ENCODE measurements around the gene GTPBP4.

GTPBP4 gene

GRCh38 chr10:953836-954235, 34.4 kb upstream of the GTPBP4 start:
- Histone ChIP-seq H3K9ac (ENCODE audit: low read depth in 1 of 2, low read length in 2 of 2) (no peak overlapping the region), H3K27ac (ENCODE audit: low read depth in 2 of 2, low read length in 2 of 2) (no peak overlapping the region), H3K9me3 (ENCODE audit: control insufficient read depth in 2 of 2, low read length in 2 of 2) (no peaks in the 10 kb centered on the region), H3K36me3 (ENCODE audit: control insufficient read depth in 2 of 2, insufficient read depth in 2 of 2, low read length in 2 of 2) (no peaks in the 10 kb centered on the region), H3K27me3 (ENCODE audit: control insufficient read depth in 2 of 2, insufficient read depth in 2 of 2, low read length in 2 of 2) (peaks cover 0 to 4% of the 10 kb centered on the region in 2 donors), H3K4me3 (ENCODE audit: low read length in 2 of 2) (no peak overlapping the region), H3K4me1 (ENCODE audit: control insufficient read depth in 2 of 2, insufficient read depth in 2 of 2, low read length in 2 of 2) (no peaks in the 10 kb centered on the region)

GRCh38 chr10:954396-954795, 33.8 kb upstream of the GTPBP4 start:
- peaks cover 0 to 4% of the 10 kb centered on the region in 2 donors for H3K27me3 ChIP-seq (ENCODE audit: control insufficient read depth in 2 of 2, insufficient read depth in 2 of 2, low read length in 2 of 2)
- H3K4me3 ChIP-seq (ENCODE audit: low read length in 2 of 2): no peak overlapping the region
- H3K9me3 ChIP-seq (ENCODE audit: control insufficient read depth in 2 of 2, low read length in 2 of 2): no peaks in the 10 kb centered on the region
- no peak overlapping the region for H3K9ac ChIP-seq (ENCODE audit: low read depth in 1 of 2, low read length in 2 of 2)
- no peaks in the 10 kb centered on the region for H3K36me3 ChIP-seq (ENCODE audit: control insufficient read depth in 2 of 2, insufficient read depth in 2 of 2, low read length in 2 of 2)
- no peak overlapping the region for H3K27ac ChIP-seq (ENCODE audit: low read depth in 2 of 2, low read length in 2 of 2)
- H3K4me1 ChIP-seq (ENCODE audit: control insufficient read depth in 2 of 2, insufficient read depth in 2 of 2, low read length in 2 of 2): no peaks in the 10 kb centered on the region

GRCh38 chr10:955127-955819, 33.0 kb upstream of the GTPBP4 start:
- peaks cover 0 to 4% of the 10 kb centered on the region in 2 donors for H3K27me3 ChIP-seq (ENCODE audit: control insufficient read depth in 2 of 2, insufficient read depth in 2 of 2, low read length in 2 of 2)
- H3K4me3 ChIP-seq (ENCODE audit: low read length in 2 of 2): no peak overlapping the region
- no peaks in the 10 kb centered on the region for H3K9me3 ChIP-seq (ENCODE audit: control insufficient read depth in 2 of 2, low read length in 2 of 2)
- no peaks in the 10 kb centered on the region for H3K4me1 ChIP-seq (ENCODE audit: control insufficient read depth in 2 of 2, insufficient read depth in 2 of 2, low read length in 2 of 2)
- H3K9ac ChIP-seq (ENCODE audit: low read depth in 1 of 2, low read length in 2 of 2): no peak overlapping the region
- no peaks in the 10 kb centered on the region for H3K36me3 ChIP-seq (ENCODE audit: control insufficient read depth in 2 of 2, insufficient read depth in 2 of 2, low read length in 2 of 2)
- H3K27ac ChIP-seq (ENCODE audit: low read depth in 2 of 2, low read length in 2 of 2): no peak overlapping the region

- Histone ChIP-seq H3K9me3 (ENCODE audit: control insufficient read depth in 2 of 2, low read length in 2 of 2) (no peaks in the 10 kb centered on the region), H3K4me1 (ENCODE audit: control insufficient read depth in 2 of 2, insufficient read depth in 2 of 2, low read length in 2 of 2) (no peaks in the 10 kb centered on the region), H3K36me3 (ENCODE audit: control insufficient read depth in 2 of 2, insufficient read depth in 2 of 2, low read length in 2 of 2) (no peaks in the 10 kb centered on the region), H3K27me3 (ENCODE audit: control insufficient read depth in 2 of 2, insufficient read depth in 2 of 2, low read length in 2 of 2) (peaks cover 0 to 4% of the 10 kb centered on the region in 2 donors), H3K9ac (ENCODE audit: low read depth in 1 of 2, low read length in 2 of 2) (no peak overlapping the region), H3K4me3 (ENCODE audit: low read length in 2 of 2) (no peak overlapping the region), H3K27ac (ENCODE audit: low read depth in 2 of 2, low read length in 2 of 2) (no peak overlapping the region)
These were observed 32.4 kb upstream of the GTPBP4 start for GRCh38 chr10:955820-956217.

- Histone ChIP-seq H3K9me3 (ENCODE audit: control insufficient read depth in 2 of 2, low read length in 2 of 2) (no peaks in the 10 kb centered on the region), H3K4me3 (ENCODE audit: low read length in 2 of 2) (no peak overlapping the region), H3K9ac (ENCODE audit: low read depth in 1 of 2, low read length in 2 of 2) (no peak overlapping the region), H3K36me3 (ENCODE audit: control insufficient read depth in 2 of 2, insufficient read depth in 2 of 2, low read length in 2 of 2) (no peaks in the 10 kb centered on the region), H3K4me1 (ENCODE audit: control insufficient read depth in 2 of 2, insufficient read depth in 2 of 2, low read length in 2 of 2) (no peaks in the 10 kb centered on the region), H3K27me3 (ENCODE audit: control insufficient read depth in 2 of 2, insufficient read depth in 2 of 2, low read length in 2 of 2) (peaks cover 0 to 4% of the 10 kb centered on the region in 2 donors), H3K27ac (ENCODE audit: low read depth in 2 of 2, low read length in 2 of 2) (no peak overlapping the region)
These were observed 30.1 kb upstream of the GTPBP4 start for GRCh38 chr10:958106-958505.

- Histone ChIP-seq H3K4me1 (ENCODE audit: control insufficient read depth in 2 of 2, insufficient read depth in 2 of 2, low read length in 2 of 2) (no peaks in the 10 kb centered on the region), H3K27me3 (ENCODE audit: control insufficient read depth in 2 of 2, insufficient read depth in 2 of 2, low read length in 2 of 2) (peaks cover 0 to 4% of the 10 kb centered on the region in 2 donors), H3K36me3 (ENCODE audit: control insufficient read depth in 2 of 2, insufficient read depth in 2 of 2, low read length in 2 of 2) (no peaks in the 10 kb centered on the region), H3K9me3 (ENCODE audit: control insufficient read depth in 2 of 2, low read length in 2 of 2) (no peaks in the 10 kb centered on the region), H3K27ac (ENCODE audit: low read depth in 2 of 2, low read length in 2 of 2) (no peak overlapping the region), H3K9ac (ENCODE audit: low read depth in 1 of 2, low read length in 2 of 2) (no peak overlapping the region), H3K4me3 (ENCODE audit: low read length in 2 of 2) (no peak overlapping the region)
These were observed 29.4 kb upstream of the GTPBP4 start for GRCh38 chr10:958856-959255.

- H3K9me3 ChIP-seq (ENCODE audit: control insufficient read depth in 2 of 2, low read length in 2 of 2): no peaks in the 10 kb centered on the region
- H3K9ac ChIP-seq (ENCODE audit: low read depth in 1 of 2, low read length in 2 of 2): no peak overlapping the region
- no peaks in the 10 kb centered on the region for H3K36me3 ChIP-seq (ENCODE audit: control insufficient read depth in 2 of 2, insufficient read depth in 2 of 2, low read length in 2 of 2)
- no peaks in the 10 kb centered on the region for H3K4me1 ChIP-seq (ENCODE audit: control insufficient read depth in 2 of 2, insufficient read depth in 2 of 2, low read length in 2 of 2)
- H3K27ac ChIP-seq (ENCODE audit: low read depth in 2 of 2, low read length in 2 of 2): no peak overlapping the region
- no peaks in the 10 kb centered on the region for H3K27me3 ChIP-seq (ENCODE audit: control insufficient read depth in 2 of 2, insufficient read depth in 2 of 2, low read length in 2 of 2)
- no peak overlapping the region for H3K4me3 ChIP-seq (ENCODE audit: low read length in 2 of 2)
These were observed 25.9 kb upstream of the GTPBP4 start for GRCh38 chr10:962342-962741.

- H3K4me1 ChIP-seq (ENCODE audit: control insufficient read depth in 2 of 2, insufficient read depth in 2 of 2, low read length in 2 of 2): no peaks in the 10 kb centered on the region
- no peaks in the 10 kb centered on the region for H3K36me3 ChIP-seq (ENCODE audit: control insufficient read depth in 2 of 2, insufficient read depth in 2 of 2, low read length in 2 of 2)
- H3K4me3 ChIP-seq (ENCODE audit: low read length in 2 of 2): no peak overlapping the region
- no peaks in the 10 kb centered on the region for H3K9me3 ChIP-seq (ENCODE audit: control insufficient read depth in 2 of 2, low read length in 2 of 2)
- H3K27me3 ChIP-seq (ENCODE audit: control insufficient read depth in 2 of 2, insufficient read depth in 2 of 2, low read length in 2 of 2): no peaks in the 10 kb centered on the region
- H3K27ac ChIP-seq (ENCODE audit: low read depth in 2 of 2, low read length in 2 of 2): no peak overlapping the region
- H3K9ac ChIP-seq (ENCODE audit: low read depth in 1 of 2, low read length in 2 of 2): no peak overlapping the region
These were observed 25.0 kb upstream of the GTPBP4 start for GRCh38 chr10:963186-963585.

- no peaks in the 10 kb centered on the region for H3K4me1 ChIP-seq (ENCODE audit: control insufficient read depth in 2 of 2, insufficient read depth in 2 of 2, low read length in 2 of 2)
- H3K27me3 ChIP-seq (ENCODE audit: control insufficient read depth in 2 of 2, insufficient read depth in 2 of 2, low read length in 2 of 2): no peaks in the 10 kb centered on the region
- H3K4me3 ChIP-seq (ENCODE audit: low read length in 2 of 2): no peak overlapping the region
- no peak overlapping the region for H3K27ac ChIP-seq (ENCODE audit: low read depth in 2 of 2, low read length in 2 of 2)
- no peaks in the 10 kb centered on the region for H3K36me3 ChIP-seq (ENCODE audit: control insufficient read depth in 2 of 2, insufficient read depth in 2 of 2, low read length in 2 of 2)
- no peak overlapping the region for H3K9ac ChIP-seq (ENCODE audit: low read depth in 1 of 2, low read length in 2 of 2)
- no peaks in the 10 kb centered on the region for H3K9me3 ChIP-seq (ENCODE audit: control insufficient read depth in 2 of 2, low read length in 2 of 2)
These were observed 24.6 kb upstream of the GTPBP4 start for GRCh38 chr10:963655-964054.

- no peak overlapping the region for H3K27ac ChIP-seq (ENCODE audit: low read depth in 2 of 2, low read length in 2 of 2)
- H3K27me3 ChIP-seq (ENCODE audit: control insufficient read depth in 2 of 2, insufficient read depth in 2 of 2, low read length in 2 of 2): no peaks in the 10 kb centered on the region
- no peak overlapping the region for H3K4me3 ChIP-seq (ENCODE audit: low read length in 2 of 2)
- no peaks in the 10 kb centered on the region for H3K9me3 ChIP-seq (ENCODE audit: control insufficient read depth in 2 of 2, low read length in 2 of 2)
- H3K9ac ChIP-seq (ENCODE audit: low read depth in 1 of 2, low read length in 2 of 2): no peak overlapping the region
- H3K36me3 ChIP-seq (ENCODE audit: control insufficient read depth in 2 of 2, insufficient read depth in 2 of 2, low read length in 2 of 2): no peaks in the 10 kb centered on the region
- H3K4me1 ChIP-seq (ENCODE audit: control insufficient read depth in 2 of 2, insufficient read depth in 2 of 2, low read length in 2 of 2): no peaks in the 10 kb centered on the region
These were observed 23.8 kb upstream of the GTPBP4 start for GRCh38 chr10:964321-964987.

Measured in mucosa of rectum (tissue), 2 donors.